IMR-90 (cell line): Measurements from ENCODE around the gene ZCCHC14. TPM values are rescaled to one million over a fixed set of nuclear protein-coding genes. Genes with fewer than 3 reads are reported as not detected.
A peak's percentile ranks its signal among the peaks of the same experiment; 100 is the strongest.

ENCODE experiments used
- ATAC-seq: fragments of 200-7000 bp; cut with Tn5 transposase; 2 replicates; pipeline ENCODE4 v1.9.1; 2020; ENCODE audit warnings: low read depth, mild to moderate bottlenecking, moderate library complexity
- BruUV-seq: library from RNA; stranded (reverse); fragments of 400-500 nt; replicated peaks from 2 replicates; lab custom pipeline; 2021; lab: Mats Ljungman, UMichigan
- CTCF ChIA-PET: fragments of 300-600 bp; formaldehyde crosslinking; extraction: SDS; loops from one replicate; lab custom pipeline; 2021; ENCODE audit warnings: antibody characterized with exemption; lab: Yijun Ruan, JAX
- POLR2A ChIA-PET: fragments of 300-600 bp; sonication (Branson Sonifier 250); formaldehyde crosslinking; loops from one replicate; lab custom pipeline; 2022; ENCODE audit warnings: antibody characterized with exemption; ENCODE audit not compliant: unreplicated experiment; lab: Charles Lee
- DNase-seq: peaks from one replicate; pipeline ENCODE4 v3.0.0; 2013
- H2AFZ ChIP-seq: replicated peaks from 2 replicates; pipeline ENCODE3; 2013; ENCODE audit warnings: low read length, mild to moderate bottlenecking; ENCODE audit not compliant: poor library complexity
- H2AK5ac ChIP-seq: 2 replicates; pipeline ENCODE4 v1.6.1; 2013; ENCODE audit warnings: low read depth, low read length, inconsistent platforms
- H2AK9ac ChIP-seq: replicated peaks from 2 replicates; pipeline ENCODE3; 2013; ENCODE audit warnings: mild to moderate bottlenecking, low read depth, low read length, moderate library complexity; ENCODE audit not compliant: poor library complexity
- H2BK120ac ChIP-seq: 2 replicates; pipeline ENCODE4 v1.6.1; 2013; ENCODE audit warnings: low read depth, low read length, inconsistent platforms
- H2BK15ac ChIP-seq: 3 replicates; pipeline ENCODE4 v1.6.1; 2013; ENCODE audit warnings: low read depth, low read length, inconsistent platforms
- H2BK20ac ChIP-seq: 2 replicates; pipeline ENCODE4 v1.6.1; 2013; ENCODE audit warnings: low read depth, mild to moderate bottlenecking, inconsistent platforms, low read length, moderate library complexity
- H2BK5ac ChIP-seq: 2 replicates; pipeline ENCODE4 v1.6.1; 2013; ENCODE audit warnings: mild to moderate bottlenecking, low read depth, low read length, inconsistent platforms; ENCODE audit not compliant: poor library complexity, severe bottlenecking
- H3K14ac ChIP-seq: replicated peaks from 2 replicates; pipeline ENCODE4 v1.6.1; 2013; ENCODE audit warnings: low read depth, low read length, inconsistent platforms
- H3K18ac ChIP-seq: 2 replicates; pipeline ENCODE4 v1.6.1; 2013; ENCODE audit warnings: low read depth, low read length, control low read depth
- H3K23ac ChIP-seq: 2 replicates; pipeline ENCODE4 v1.6.1; 2013; ENCODE audit warnings: low read depth, low read length, inconsistent platforms
- H3K27ac ChIP-seq: 2 replicates; pipeline ENCODE4 v1.5.1; 2013; ENCODE audit warnings: mild to moderate bottlenecking, control low read depth, low read length; ENCODE audit not compliant: insufficient read depth
- H3K27me3 ChIP-seq: 2 replicates; pipeline ENCODE4 v1.6.1; 2013; ENCODE audit warnings: low read length; ENCODE audit not compliant: control insufficient read depth, insufficient read depth
- H3K36me3 ChIP-seq: 2 replicates; pipeline ENCODE4 v1.6.1; 2013; ENCODE audit warnings: low read length, mixed read lengths; ENCODE audit not compliant: control insufficient read depth, insufficient read depth
- H3K4ac ChIP-seq: 2 replicates; pipeline ENCODE4 v1.6.1; 2013; ENCODE audit warnings: low read depth, low read length, inconsistent platforms
- H3K4me1 ChIP-seq: 2 replicates; pipeline ENCODE4 v1.6.1; 2013; ENCODE audit warnings: low read length, mixed read lengths; ENCODE audit not compliant: control insufficient read depth, insufficient read depth
- H3K4me2 ChIP-seq: 2 replicates; pipeline ENCODE4 v1.6.1; 2013; ENCODE audit warnings: low read depth, mild to moderate bottlenecking, control low read depth, low read length, moderate library complexity
- H3K4me3 ChIP-seq: 2 replicates; pipeline ENCODE4 v1.5.1; 2013; ENCODE audit warnings: low read depth, mild to moderate bottlenecking, control low read depth, low read length, moderate library complexity; ENCODE audit not compliant: insufficient read depth
- H3K56ac ChIP-seq: 2 replicates; pipeline ENCODE4 v1.6.1; 2013; ENCODE audit warnings: low read length, inconsistent platforms; ENCODE audit not compliant: insufficient read depth; ENCODE audit errors: extremely low read depth
- H3K79me1 ChIP-seq, 2 experiments: 2 replicates each; pipeline ENCODE4 v1.6.1; 2013; ENCODE audit warnings: low read length in 2 of 2, inconsistent platforms in 1 of 2, low read depth in 1 of 2
- H3K9ac ChIP-seq: 2 replicates; pipeline ENCODE4 v1.6.1; 2013; ENCODE audit warnings: low read depth, low read length, control low read depth
- H3K9me1 ChIP-seq: 2 replicates; pipeline ENCODE4 v1.6.1; 2013; ENCODE audit warnings: low read length, inconsistent platforms; ENCODE audit not compliant: insufficient read depth
- H3K9me3 ChIP-seq: 2 replicates; pipeline ENCODE4 v1.6.1; 2013; ENCODE audit warnings: low read length; ENCODE audit not compliant: control insufficient read depth, insufficient read depth
- H4K20me1 ChIP-seq: 2 replicates; pipeline ENCODE4 v1.6.1; 2013; ENCODE audit warnings: low read length, inconsistent platforms; ENCODE audit not compliant: insufficient read depth
- H4K5ac ChIP-seq: 2 replicates; pipeline ENCODE4 v1.6.1; 2013; ENCODE audit warnings: mild to moderate bottlenecking, low read depth, low read length, control low read depth
- H4K8ac ChIP-seq, 2 experiments: 2 replicates each; pipeline ENCODE4 v1.6.1; 2013; ENCODE audit warnings: low read depth in 2 of 2, low read length in 2 of 2, control low read depth in 1 of 2, inconsistent platforms in 1 of 2
- H4K91ac ChIP-seq: 2 replicates; pipeline ENCODE4 v1.6.1; 2013; ENCODE audit warnings: low read depth, low read length, inconsistent platforms; ENCODE audit not compliant: insufficient read depth
- BHLHE40 ChIP-seq: fragments of 150-350 bp; IDR thresholded peaks from 2 replicates; pipeline ENCODE4 v1.6.1; 2016; ENCODE audit warnings: mild to moderate bottlenecking, low read depth, low read length
- CTCF ChIP-seq: conservative IDR thresholded peaks from 2 replicates; pipeline ENCODE4 v1.5.1; 2012; ENCODE audit warnings: mild to moderate bottlenecking, low read depth, low read length, improper control_type of control experiment
- ELK1 ChIP-seq: fragments of 150-350 bp; IDR thresholded peaks from 2 replicates; pipeline ENCODE4 v1.6.1; 2016; ENCODE audit warnings: low read depth, mild to moderate bottlenecking, low read length, moderate library complexity, borderline replicate concordance
- MAZ ChIP-seq: IDR thresholded peaks from 2 replicates; pipeline ENCODE4 v1.6.1; 2012; ENCODE audit warnings: low read depth, mild to moderate bottlenecking, low read length, improper control_type of control experiment, moderate library complexity, borderline replicate concordance
- NFE2L2 ChIP-seq: fragments of 150-350 bp; IDR thresholded peaks from 2 replicates; pipeline ENCODE4 v1.6.1; 2016; ENCODE audit warnings: low read depth, mild to moderate bottlenecking, low read length
- RAD21 ChIP-seq: IDR thresholded peaks from 2 replicates; pipeline ENCODE4 v1.6.1; 2012; ENCODE audit warnings: low read length, improper control_type of control experiment
- RCOR1 ChIP-seq: IDR thresholded peaks from 2 replicates; pipeline ENCODE4 v1.6.1; 2012; ENCODE audit warnings: mild to moderate bottlenecking, low read length, improper control_type of control experiment; ENCODE audit not compliant: insufficient replicate concordance
- WGBS, 2 experiments: methylation state at CpG; one replicate each; pipeline versions ENCODE4 v1.1.5 to v1.1.7; 2013; ENCODE audit warnings: missing lambda C conversion rate in 2 of 2; ENCODE audit not compliant: insufficient read length in 1 of 2; ENCODE audit errors: extremely low coverage in 2 of 2; 5-methylcytosine and 5-hydroxymethylcytosine counted together
- dilution Hi-C: fragments of 300-500 bp; cut with HindIII; formaldehyde crosslinking; loops from one replicate; pipeline ENCODE4 v1.14.3; 2018; ENCODE audit warnings: low sequenced_read_pairs; ENCODE audit not compliant: unreplicated experiment
- in situ Hi-C: fragments of 300-500 bp; cut with MboI; formaldehyde crosslinking; loops from 3 replicates; pipeline ENCODE4 v1.14.3; 2019; ENCODE audit warnings: low sequenced_read_pairs, inconsistent platforms, mixed read lengths
- intact Hi-C: fragments of 100-400 bp; cut with micrococcal nuclease; formaldehyde crosslinking; loops from 2 replicates; pipeline ENCODE4 v1.10.0; 2022
- polyA plus RNA-seq, 3 experiments: library from polyadenylated mRNA; depleted of rRNA; stranded (reverse); fragments of >200 nt; gene quantifications; 2 replicates each; pipeline ENCODE4 v1.2.3, GENCODE V29; 2012; ENCODE audit warnings: low replicate concordance in 1 of 3
- total RNA-seq: library from RNA; depleted of rRNA; stranded (reverse); fragments of >200 nt; gene quantifications from 2 replicates; pipeline ENCODE4 v1.2.3, GENCODE V29; 2012

ZCCHC14 gene
- total and polyA plus RNA-seq, 2 of the 4 experiments (the other 2 are of a cell fraction), result 2.5 to 5.3 TPM

DNA sequence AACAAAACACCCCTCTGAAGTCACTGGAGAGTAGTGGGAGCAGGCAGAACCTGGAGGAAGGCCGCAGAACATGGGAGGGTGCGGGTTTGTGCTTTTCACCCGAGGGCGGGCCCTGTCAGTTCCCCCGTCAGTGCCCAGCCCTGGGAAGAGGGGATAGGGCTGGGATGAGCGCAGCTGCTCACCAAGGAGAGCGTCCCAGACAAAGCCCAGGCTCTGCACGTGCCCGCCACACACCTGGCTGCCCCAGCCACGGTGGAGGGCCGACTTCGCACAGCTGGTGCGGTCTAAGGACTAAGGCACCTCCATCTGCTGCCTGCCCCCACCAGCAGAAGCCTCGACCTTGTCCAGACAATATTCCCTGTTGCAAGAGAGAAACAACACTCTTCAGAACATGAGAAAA is 39.5 kb downstream of the ZCCHC14 start:
- intact Hi-C loops, result no loop called here
- Histone ChIP-seq H3K9me3 (no peaks in the 10 kb centered on the region), H3K9me1 (peaks cover 22% of the 10 kb centered on the region), H2BK120ac (no peak overlapping the region), H3K4me2 (no peak overlapping the region), H3K27ac (no peak overlapping the region), H4K8ac (no peak overlapping the region), H3K4ac (no peak overlapping the region), H2AFZ (no peak overlapping the region), H3K27me3 (no peaks in the 10 kb centered on the region), H3K79me1 (peaks cover 26 to 72% of the 10 kb centered on the region in 2 experiments), H4K91ac (no peak overlapping the region), H2BK15ac (no peak overlapping the region), H4K5ac (no peak overlapping the region), H3K36me3 (peaks cover 22% of the 10 kb centered on the region), H3K9ac (no peak overlapping the region), H3K56ac (no peak overlapping the region), H3K4me1 (peaks cover 21% of the 10 kb centered on the region), H2AK9ac (no peak overlapping the region), H3K4me3 (no peak overlapping the region), H3K14ac (no peak overlapping the region), H3K18ac (no peak overlapping the region), H3K23ac (no peak overlapping the region), H4K20me1 (peaks cover 13% of the 10 kb centered on the region), H2BK5ac (no peak overlapping the region), H2AK5ac (peak overlapping the region; percentile 8; the same call in 1 of the 2 replicates), H2BK20ac (no peak overlapping the region)
- 95% methylated on average over 6 of the region's 14 CpGs; no CpG with 5 or more reads in 1 of the 2 experiments for WGBS, 2 experiments
- ATAC-seq (no peak), DNase-seq (no peak)
- dilution Hi-C loops, result no loop called here
- BruUV-seq, result no TSS peak
- POLR2A ChIA-PET, result no interaction called here
- CTCF ChIA-PET, result no interaction called here
- TF ChIP-seq CTCF, result no peak
- TF ChIP-seq RAD21, result no peak
- TF ChIP-seq ELK1, result no peak
- TF ChIP-seq RCOR1, result no peak
- no peak for TF ChIP-seq NFE2L2
- TF ChIP-seq BHLHE40, result no peak
- TF ChIP-seq MAZ, result no peak
- in situ Hi-C loops, result no loop called here
